Duodenal mucosa (tissue), 2 donors: ENCODE measurements around the gene CTDNEP1.
A peak's percentile ranks its signal among the peaks of the same experiment; 100 is the strongest.

ENCODE experiments used
- H3K27ac ChIP-seq: one replicate; pipeline ENCODE4 v1.7.0; 2013; ENCODE audit warnings: low read depth, low read length
- H3K27me3 ChIP-seq, 2 donors: one replicate each; pipeline ENCODE4 v1.7.0; 2013; ENCODE audit warnings: low read length in 2 of 2, control low read depth in 1 of 2; ENCODE audit not compliant: insufficient read depth in 2 of 2, control insufficient read depth in 1 of 2
- H3K36me3 ChIP-seq, 2 donors: one replicate each; pipeline ENCODE4 v1.7.0; 2013; ENCODE audit warnings: low read length in 2 of 2, control low read depth in 1 of 2; ENCODE audit not compliant: insufficient read depth in 2 of 2, control insufficient read depth in 1 of 2
- H3K4me1 ChIP-seq, 2 donors: one replicate each; pipeline ENCODE4 v1.7.0; 2013; ENCODE audit warnings: low read length in 2 of 2, control low read depth in 1 of 2; ENCODE audit not compliant: insufficient read depth in 2 of 2, control insufficient read depth in 1 of 2
- H3K4me3 ChIP-seq, 2 donors: one replicate each; pipeline ENCODE4 v1.7.0; 2013; ENCODE audit warnings: low read length in 2 of 2, low read depth in 1 of 2
- H3K9ac ChIP-seq, 2 donors: one replicate each; pipeline ENCODE4 v1.7.0; 2013; ENCODE audit warnings: low read length in 2 of 2, low read depth in 1 of 2
- H3K9me3 ChIP-seq, 2 donors: one replicate each; pipeline ENCODE4 v1.7.0; 2013; ENCODE audit warnings: low read length in 2 of 2, control low read depth in 1 of 2; ENCODE audit not compliant: control insufficient read depth in 1 of 2

The CTDNEP1 gene

GRCh38 chr17:7290166-7290565 lies 38.6 kb upstream of the CTDNEP1 start:
- no peak overlapping the region for H3K4me3 ChIP-seq
- no peaks in the 10 kb centered on the region for H3K36me3 ChIP-seq
- H3K9ac ChIP-seq, result no peak overlapping the region
- peaks cover 0 to 16% of the 10 kb centered on the region in 2 donors for H3K27me3 ChIP-seq
- H3K9me3 ChIP-seq, result no peaks in the 10 kb centered on the region
- no peak overlapping the region for H3K27ac ChIP-seq
- H3K4me1 ChIP-seq, result peaks cover 22 to 30% of the 10 kb centered on the region in 2 donors

GRCh38 chr17:7289256-7290032 lies 37.9 kb upstream of the CTDNEP1 start:
- H3K36me3 ChIP-seq, result no peaks in the 10 kb centered on the region
- H3K9ac ChIP-seq, result no peak overlapping the region
- H3K9me3 ChIP-seq, result no peaks in the 10 kb centered on the region
- no peak overlapping the region for H3K27ac ChIP-seq
- H3K27me3 ChIP-seq, result peaks cover 0 to 16% of the 10 kb centered on the region in 2 donors
- no peak overlapping the region for H3K4me3 ChIP-seq
- peaks cover 22 to 25% of the 10 kb centered on the region in 2 donors for H3K4me1 ChIP-seq

GRCh38 chr17:7285679-7286078 lies 34.1 kb upstream of the CTDNEP1 start:
- no peaks in the 10 kb centered on the region for H3K36me3 ChIP-seq
- no peak overlapping the region for H3K27ac ChIP-seq
- H3K9ac ChIP-seq, result no peak overlapping the region
- H3K4me3 ChIP-seq, result no peak overlapping the region
- no peaks in the 10 kb centered on the region for H3K9me3 ChIP-seq
- peaks cover 14 to 20% of the 10 kb centered on the region in 2 donors for H3K4me1 ChIP-seq
- H3K27me3 ChIP-seq, result peaks cover 0 to 13% of the 10 kb centered on the region in 2 donors

GRCh38 chr17:7284911-7285310 lies 33.4 kb upstream of the CTDNEP1 start:
- Histone ChIP-seq H3K9me3 (no peaks in the 10 kb centered on the region), H3K36me3 (no peaks in the 10 kb centered on the region), H3K4me3 (no peak overlapping the region), H3K9ac (no peak overlapping the region), H3K4me1 (peaks cover 20 to 28% of the 10 kb centered on the region in 2 donors), H3K27me3 (peaks cover 0 to 13% of the 10 kb centered on the region in 2 donors), H3K27ac (no peak overlapping the region)

GRCh38 chr17:7283471-7284216 lies 32.1 kb upstream of the CTDNEP1 start:
- no peak overlapping the region for H3K27ac ChIP-seq
- H3K36me3 ChIP-seq, result no peaks in the 10 kb centered on the region
- H3K4me3 ChIP-seq, result no peak overlapping the region
- H3K27me3 ChIP-seq, result peaks cover 0 to 13% of the 10 kb centered on the region in 2 donors
- peaks cover 21 to 35% of the 10 kb centered on the region in 2 donors for H3K4me1 ChIP-seq
- no peak overlapping the region for H3K9ac ChIP-seq
- H3K9me3 ChIP-seq, result no peaks in the 10 kb centered on the region

- Histone ChIP-seq H3K27ac (no peak overlapping the region), H3K9me3 (no peaks in the 10 kb centered on the region), H3K4me1 (peaks cover 21 to 35% of the 10 kb centered on the region in 2 donors), H3K27me3 (peaks cover 0 to 13% of the 10 kb centered on the region in 2 donors), H3K4me3 (peak overlapping the region in 1 of 2 donors; percentile 56), H3K9ac (peak overlapping the region in 1 of 2 donors; percentile 26), H3K36me3 (no peaks in the 10 kb centered on the region)
Measured at GRCh38 chr17:7282752-7283321, 31.3 kb upstream of the CTDNEP1 start.

GRCh38 chr17:7281953-7282751 lies 30.6 kb upstream of the CTDNEP1 start:
- no peaks in the 10 kb centered on the region for H3K9me3 ChIP-seq
- peaks cover 0 to 13% of the 10 kb centered on the region in 2 donors for H3K27me3 ChIP-seq
- no peak overlapping the region for H3K27ac ChIP-seq
- H3K36me3 ChIP-seq, result no peaks in the 10 kb centered on the region
- peaks cover 21 to 35% of the 10 kb centered on the region in 2 donors for H3K4me1 ChIP-seq
- peak overlapping the region; percentile 26 to 48 for H3K9ac ChIP-seq
- peak overlapping the region; percentile 56 to 77 for H3K4me3 ChIP-seq

- H3K27me3 ChIP-seq, result peaks cover 0 to 13% of the 10 kb centered on the region in 2 donors
- peak within 1 kb of the TSS; percentile 72 for H3K27ac ChIP-seq
- no peaks in the 10 kb centered on the region for H3K36me3 ChIP-seq
- H3K9ac ChIP-seq, result peak within 1 kb of the TSS; percentile 67 to 84
- H3K9me3 ChIP-seq, result no peaks in the 10 kb centered on the region
- H3K4me3 ChIP-seq, result peak within 1 kb of the TSS; percentile 77 to 80
- H3K4me1 ChIP-seq, result peaks cover 21 to 35% of the 10 kb centered on the region in 2 donors
Measured at GRCh38 chr17:7281074-7281952, 29.8 kb upstream of the CTDNEP1 start, which contains the start of gene SLC2A4. TSS of gene SLC2A4 (plus strand) at chr17:7281718. CDS start at chr17:7281935, 217 bp downstream.
